Suprapubic skin (tissue), 4 donors: ENCODE data around the gene EOGT.

ENCODE experiments used
- CTCF ChIP-seq, 2 donors: fragments of 200-600 bp in 1 of 2; fragments of 450-650 bp in 1 of 2; sonication (generic) in 1 of 2; IDR thresholded peaks; one replicate each; pipeline ENCODE4 v1.5.1; 2016 to 2019; ENCODE audit warnings: antibody characterized with exemption in 2 of 2, mild to moderate bottlenecking in 1 of 2, moderate library complexity in 1 of 2
- EP300 ChIP-seq: sonication (generic); formaldehyde crosslinking; IDR thresholded peaks from one replicate; pipeline ENCODE4 v1.6.1; 2017; ENCODE audit warnings: antibody characterized with exemption
- POLR2A ChIP-seq, 2 donors: fragments of 450-650 bp; IDR thresholded peaks; one replicate each; pipeline ENCODE4 v1.6.1; 2017; ENCODE audit warnings: antibody characterized with exemption in 2 of 2, mild to moderate bottlenecking in 2 of 2, moderate library complexity in 2 of 2
- POLR2AphosphoS5 ChIP-seq, 3 donors: sonication (generic); formaldehyde crosslinking; IDR thresholded peaks; one replicate each; pipeline ENCODE4 v1.6.1; 2017; ENCODE audit warnings: antibody characterized with exemption in 3 of 3

DNA sequence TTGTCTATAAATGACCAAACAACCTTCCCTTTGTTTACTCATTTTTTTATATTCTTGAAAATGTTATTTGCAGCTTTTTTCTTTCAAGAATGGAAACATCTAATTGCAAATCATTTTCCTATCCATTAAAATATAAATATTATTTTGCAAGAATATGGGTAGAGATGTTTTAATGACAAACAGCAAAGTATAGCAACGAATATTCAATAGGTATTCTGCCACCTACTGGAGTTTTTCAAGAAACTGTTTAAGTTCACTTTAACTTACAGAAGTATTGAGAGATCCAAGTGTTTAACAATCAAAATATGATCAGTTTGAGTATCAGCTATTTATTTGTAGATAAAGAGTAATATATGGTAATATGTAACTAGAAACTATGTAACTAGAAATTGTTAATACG is 6.9 kb upstream of the EOGT start:
- TF ChIP-seq EP300, result no peak
- no peak for TF ChIP-seq POLR2A (IDR thresholded peaks at IDR 0.05)
- TF ChIP-seq POLR2AphosphoS5 (IDR thresholded peaks at IDR 0.05), result no peak
- peak in 1 of 2 donors; percentile 6 for TF ChIP-seq CTCF (IDR thresholded peaks at IDR 0.05)
